Right hindlimb (tissue), 1 donor: Measurements from ENCODE around the gene FOXJ3.

Experiments used
- DNase-seq: peaks from one replicate; pipeline ENCODE4 v3.0.0-alpha.2; 2018

The FOXJ3 gene

DNA sequence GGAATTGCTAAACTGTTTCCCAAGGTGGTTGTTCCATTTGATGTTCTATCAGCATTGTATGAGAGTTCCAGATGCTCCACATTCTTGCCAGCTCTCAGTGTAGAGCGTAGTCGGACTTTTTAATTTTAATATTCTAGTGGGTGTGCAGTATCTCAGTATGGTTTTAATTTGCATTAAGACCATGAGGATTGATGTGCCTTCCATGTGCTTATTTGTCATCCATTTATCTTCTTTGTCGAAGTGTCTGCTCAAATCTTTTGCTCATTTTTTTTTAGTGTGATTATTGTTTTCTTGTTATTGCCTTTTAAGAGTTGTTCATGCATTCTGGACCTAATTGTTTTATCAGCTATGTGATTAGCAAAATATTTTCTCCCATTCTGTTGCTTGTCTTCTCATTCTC, 195.6 kb downstream of the FOXJ3 start:
- no peak for DNase-seq

DNA sequence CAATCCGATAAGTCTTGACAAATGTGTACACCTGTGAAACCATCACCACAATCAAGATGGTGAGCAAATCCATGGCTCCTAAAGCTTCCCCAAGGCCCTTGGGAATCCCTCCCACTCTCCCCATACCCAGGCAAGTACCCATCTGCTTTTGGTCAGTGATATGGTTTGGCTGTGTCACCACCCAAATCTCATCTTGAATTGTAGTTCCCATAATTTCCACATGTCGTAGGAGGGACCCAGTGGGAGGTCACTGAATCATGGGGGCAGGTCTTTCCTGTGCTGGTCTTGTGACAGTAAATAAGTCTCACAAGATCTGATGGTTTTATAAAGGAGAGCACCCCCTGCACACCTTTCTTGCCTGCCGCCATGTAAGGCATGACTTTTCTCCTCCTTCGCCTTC, 196.4 kb downstream of the FOXJ3 start:
- no peak for DNase-seq

DNA sequence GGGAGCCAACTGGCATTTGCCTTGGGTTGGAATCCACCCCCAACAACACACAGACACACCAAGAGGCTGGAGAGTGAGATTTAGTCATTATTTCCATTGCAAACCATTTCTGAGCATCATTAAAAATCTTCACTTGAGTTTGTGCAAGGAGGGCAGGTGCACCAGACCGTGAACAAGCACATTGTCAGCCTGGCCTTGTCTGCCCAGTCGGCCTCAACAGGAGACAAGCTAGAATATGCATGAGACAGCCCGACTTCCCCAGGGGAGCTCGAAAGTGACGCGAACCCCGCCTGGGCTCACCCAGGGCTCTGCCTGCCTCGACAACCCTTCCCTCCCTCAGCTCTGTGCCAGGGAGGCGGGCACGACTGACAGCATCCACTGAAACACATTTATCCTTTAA, 197.3 kb downstream of the FOXJ3 start:
- no peak for DNase-seq

DNA sequence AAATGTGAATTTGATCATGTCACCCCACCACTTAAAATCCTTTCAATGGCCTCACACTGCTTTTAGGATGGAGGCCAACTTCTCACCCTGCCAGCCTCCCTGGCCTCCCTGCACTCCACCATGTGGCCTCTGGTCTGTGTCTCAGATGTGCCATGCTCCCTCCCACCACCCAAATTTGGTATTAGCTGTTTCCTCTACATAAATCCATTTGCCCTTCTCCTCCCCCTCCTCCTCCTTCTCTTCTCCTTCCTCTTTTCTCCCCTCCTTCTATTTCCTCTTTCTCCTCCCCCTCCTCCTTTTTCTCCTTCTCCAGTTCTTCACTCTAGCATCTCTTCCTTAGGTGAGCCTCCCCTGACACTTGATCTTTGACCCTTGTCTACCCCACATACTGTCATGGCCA, 198.6 kb downstream of the FOXJ3 start:
- no peak for DNase-seq

- DNase-seq = no peak
These were observed 199.6 kb downstream of the FOXJ3 start for GRCh38 chr1:42135426-42135825.

DNA sequence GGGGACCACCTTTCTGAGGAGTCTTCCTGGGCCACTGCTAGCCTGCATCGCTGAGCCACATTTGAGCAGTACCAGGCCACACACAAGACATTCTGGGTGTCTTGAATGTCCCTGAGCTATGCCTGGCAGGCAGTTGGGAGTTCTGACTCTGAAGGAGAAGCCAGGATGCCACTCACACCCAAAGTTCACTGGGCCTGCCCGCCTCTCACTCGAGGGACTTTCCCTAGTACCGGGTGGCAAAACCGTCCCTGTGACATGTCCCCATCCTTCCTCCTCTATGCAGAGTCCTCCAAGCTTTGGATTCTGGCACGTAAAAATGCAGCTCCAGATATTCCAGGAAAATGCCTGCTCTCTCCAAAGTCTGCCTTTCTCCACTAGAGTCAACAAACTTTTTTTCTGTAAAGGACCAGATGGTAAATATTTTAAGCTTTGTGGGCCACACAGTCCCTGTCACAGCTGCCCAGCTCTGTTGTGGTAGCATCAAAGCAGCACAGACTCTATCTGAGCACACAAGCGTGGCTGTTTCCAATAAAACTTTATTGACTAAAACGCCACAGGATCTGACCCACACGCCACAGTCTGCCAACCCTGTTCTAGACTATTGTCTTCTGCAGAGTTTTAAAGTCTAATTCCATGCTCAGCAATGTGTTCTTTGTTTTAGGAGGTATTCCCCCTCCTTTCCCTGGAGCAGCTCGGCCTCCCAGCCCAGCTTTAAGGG, 201.1 kb downstream of the FOXJ3 start:
- DNase-seq = no peak

DNA sequence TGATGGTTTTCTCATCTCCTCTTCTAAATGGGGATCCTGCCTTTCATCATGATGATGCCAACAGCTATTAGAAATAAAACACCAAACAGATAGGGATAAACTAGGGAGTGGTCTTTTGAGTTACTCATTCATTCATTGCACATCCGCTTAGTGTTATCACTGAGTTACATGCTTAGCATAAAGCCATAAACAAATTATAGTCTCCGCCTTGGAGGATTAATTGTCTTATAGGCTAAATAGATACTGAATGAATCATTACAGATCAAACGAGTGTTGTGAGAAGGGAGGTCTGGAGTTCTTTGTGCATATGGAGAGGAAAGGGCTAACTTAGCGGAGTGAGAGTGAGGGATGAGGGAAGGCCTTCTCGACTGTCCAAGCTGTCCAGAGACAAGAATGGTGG, 201.6 kb downstream of the FOXJ3 start:
- no peak for DNase-seq

DNA sequence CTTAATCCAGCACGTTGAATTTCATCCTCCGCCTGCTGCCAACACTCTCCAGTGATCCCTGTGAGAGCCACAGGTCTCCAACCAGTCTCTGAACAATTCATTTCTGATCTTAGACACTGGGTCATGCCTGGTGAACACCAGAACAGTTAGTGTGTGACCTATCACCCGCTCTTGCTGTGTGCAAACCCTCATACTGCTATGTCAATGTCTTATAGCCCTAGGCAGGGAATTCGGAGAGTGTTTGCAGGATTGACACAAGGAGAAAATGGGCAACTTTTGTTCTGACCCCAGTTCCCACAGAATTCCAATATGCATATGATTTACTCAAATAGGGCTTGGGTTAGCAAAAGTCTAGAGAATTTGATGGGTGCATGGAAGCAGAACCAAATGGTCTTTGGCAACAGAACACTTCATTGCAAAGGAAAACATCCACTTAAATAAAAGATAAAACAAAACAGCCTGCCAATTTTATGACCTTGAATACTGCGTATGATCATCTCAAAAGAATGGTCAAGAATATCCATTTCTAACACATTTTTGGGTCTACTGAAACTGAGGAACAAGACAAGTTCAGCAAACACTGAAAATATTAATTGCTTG, 204.9 kb downstream of the FOXJ3 start:
- DNase-seq = no peak

DNA sequence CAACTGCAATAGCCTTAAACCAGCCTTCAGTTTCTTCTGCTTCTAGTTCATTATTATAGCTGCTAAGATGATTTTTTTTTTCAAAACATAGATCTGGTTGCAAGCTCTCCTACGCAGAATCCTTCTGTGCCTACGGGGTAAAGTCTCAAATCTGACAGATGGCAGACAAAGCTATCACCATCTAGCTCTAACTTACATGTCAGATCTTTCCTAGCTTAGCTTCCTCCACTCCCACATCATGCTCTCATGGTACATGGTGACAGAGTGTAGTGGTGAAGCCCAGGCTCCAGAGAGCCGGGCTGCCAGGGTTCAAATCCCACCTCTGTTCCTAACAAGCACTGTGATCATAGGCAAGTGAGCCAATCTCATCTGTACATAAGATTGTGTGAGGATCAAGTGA, 206.1 kb downstream of the FOXJ3 start:
- DNase-seq = no peak

- DNase-seq = no peak
These were observed 206.5 kb downstream of the FOXJ3 start for GRCh38 chr1:42128499-42128898.

GRCh38 chr1:42127767-42128166, 207.3 kb downstream of the FOXJ3 start:
- no peak for DNase-seq
